Stimulated activated CD8-positive, alpha-beta memory T cell treated with anti-CD3 and anti-CD28 coated beads, Interleukin-12 subunit alpha, Interleukin-12 subunit beta, amount 100 ng/mL, for 24 hours (primary cell): ENCODE results near the gene AMBRA1.

ENCODE experiments used
- DNase-seq: peaks from one replicate; pipeline ENCODE4 v3.0.0-alpha.2; 2020; ENCODE audit errors: extremely low read depth

AMBRA1 gene

DNA sequence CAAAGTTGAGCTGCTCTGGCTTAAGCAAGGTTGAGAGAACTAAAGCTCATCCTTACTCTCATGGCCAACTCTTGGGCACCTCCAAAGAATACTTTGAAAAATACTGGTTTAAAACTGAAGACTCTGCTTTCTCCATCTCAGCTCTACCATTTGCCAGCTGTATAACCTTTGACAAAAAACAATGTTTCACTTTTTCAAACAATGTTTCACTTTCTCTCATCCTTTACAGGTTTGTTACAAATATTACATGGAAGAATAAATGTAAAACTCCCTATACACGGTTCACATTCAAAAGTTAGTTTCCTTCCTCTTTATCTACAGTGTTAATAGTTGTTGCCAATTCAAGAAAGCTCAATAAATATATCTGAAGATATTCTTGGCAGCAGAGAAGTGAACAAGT, 19.2 kb downstream of the AMBRA1 start:
- DNase-seq = no peak

DNA sequence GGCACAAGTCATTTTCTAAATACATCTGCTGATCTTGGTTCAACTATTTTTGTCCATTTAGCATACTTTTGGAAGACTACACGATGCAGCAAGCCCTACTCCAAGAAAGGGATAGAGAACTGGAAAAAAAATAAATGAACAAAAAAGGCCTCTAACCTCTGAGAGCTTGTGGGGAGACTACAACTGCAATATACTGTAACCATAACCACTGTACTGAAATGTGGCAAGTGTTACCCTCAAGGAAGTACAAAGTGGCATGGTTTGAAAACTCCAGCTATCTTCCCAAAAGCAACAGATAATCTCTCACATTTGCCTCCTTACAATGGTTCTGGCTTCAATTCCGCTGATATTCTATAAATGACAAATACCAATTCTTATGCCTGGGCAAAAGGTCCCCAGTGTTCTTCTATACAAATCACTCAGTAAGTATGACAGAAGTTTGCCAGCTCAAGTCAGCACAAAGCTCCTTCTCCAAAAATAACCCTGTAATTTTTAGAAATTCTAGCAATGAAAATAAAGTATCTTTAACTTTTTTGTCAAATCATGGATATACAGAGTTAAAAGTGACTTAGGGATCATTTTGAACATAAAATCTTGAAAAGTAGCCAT, 22.9 kb downstream of the AMBRA1 start:
- no peak for DNase-seq

DNA sequence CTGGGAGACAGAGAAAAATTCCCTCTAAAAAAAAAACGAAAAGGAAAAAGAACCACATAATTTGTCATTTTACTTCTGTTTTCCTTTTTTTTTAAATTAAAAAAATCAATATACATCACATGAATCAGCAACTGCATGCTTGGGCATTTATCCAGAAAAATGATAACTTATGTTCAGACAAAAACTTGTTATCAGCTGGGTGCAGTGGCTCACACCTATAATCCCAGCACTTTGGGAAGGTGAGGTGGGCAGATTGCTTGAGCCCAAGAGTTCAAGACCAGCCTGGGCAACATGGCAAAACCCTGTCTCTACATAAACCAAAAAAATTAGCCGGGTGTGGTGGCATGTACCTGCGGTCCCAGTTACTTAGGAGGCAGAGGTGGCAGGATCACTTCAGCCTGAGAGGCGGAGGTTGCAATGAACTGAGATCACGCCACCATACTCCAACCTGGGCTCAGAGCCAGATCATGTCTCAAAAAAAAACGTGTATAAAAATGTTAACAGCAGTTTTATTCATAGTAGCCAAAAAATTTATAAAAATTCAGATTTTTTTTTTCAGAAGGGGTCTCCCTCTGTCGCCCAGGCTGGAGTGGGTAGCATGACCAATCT, 28.5 kb downstream of the AMBRA1 start:
- no peak for DNase-seq

DNA sequence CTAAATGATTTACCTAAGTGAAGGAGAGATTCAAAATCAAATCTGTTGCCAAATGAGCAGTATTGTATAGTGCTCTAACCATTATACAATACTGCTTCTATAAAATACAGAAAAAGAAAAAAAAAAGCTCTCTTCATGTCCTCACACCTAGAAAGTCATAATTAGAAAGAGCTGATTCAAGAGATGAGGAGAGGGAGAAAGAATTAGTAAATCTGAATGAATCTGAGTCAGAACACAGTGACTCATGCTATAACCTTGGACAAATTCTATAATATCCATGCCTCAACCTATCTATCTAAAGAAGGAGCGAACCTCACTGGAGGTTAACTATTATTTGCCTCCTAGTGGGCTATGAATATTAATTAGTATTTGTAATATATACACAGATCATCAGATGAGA, 29.4 kb downstream of the AMBRA1 start:
- DNase-seq = no peak

DNA sequence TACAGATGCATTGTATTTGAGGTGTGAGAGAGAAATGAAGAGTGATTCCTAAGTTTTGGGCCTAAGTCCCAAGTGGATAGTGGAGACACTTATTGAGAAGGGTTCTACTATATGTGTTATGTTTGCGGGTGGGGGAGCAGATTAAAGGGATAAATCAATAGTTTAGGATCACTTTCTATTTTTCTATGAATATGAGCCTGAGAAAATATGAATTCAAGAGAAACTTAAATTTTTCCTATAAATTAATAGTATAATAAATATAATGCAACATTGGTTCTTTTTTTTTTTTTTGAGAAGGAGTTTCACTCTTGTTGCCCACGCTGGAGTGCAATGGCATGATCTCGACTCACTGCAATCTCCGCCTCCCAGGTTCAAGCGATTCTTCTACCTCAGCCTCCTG, 31.3 kb downstream of the AMBRA1 start:
- no peak for DNase-seq

DNA sequence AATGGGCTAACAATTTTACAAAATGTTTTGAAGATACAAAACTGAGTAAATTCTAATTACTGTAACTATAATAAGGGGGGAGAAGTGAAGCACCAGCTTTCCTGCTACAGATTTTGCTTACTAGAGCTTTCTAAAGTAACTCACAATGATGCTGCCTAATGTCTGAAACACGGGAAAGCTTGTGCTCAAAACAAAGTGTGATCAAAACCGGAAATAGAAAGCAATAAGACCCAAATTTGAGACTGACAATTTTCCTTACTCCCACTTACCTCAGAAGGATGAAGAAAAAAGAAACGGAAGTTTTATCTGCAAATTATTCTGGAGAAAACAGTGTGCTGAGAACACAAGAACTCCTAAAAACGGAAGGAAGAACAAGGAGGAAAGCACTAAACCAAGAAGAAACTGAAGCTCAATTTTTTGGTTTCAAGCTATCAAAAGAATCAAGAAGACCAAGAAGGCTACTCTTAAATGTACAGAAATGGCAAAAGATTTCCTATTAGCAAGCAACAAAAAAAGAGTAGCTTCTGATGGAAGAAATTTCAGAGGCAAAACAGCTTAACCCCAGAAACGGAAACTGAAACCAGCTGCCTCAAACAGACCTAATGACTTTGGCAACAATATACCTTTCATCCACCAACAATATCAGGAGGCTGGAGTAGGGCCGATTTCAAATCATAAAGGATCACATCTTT, 33.4 kb downstream of the AMBRA1 start:
- DNase-seq = no peak

DNA sequence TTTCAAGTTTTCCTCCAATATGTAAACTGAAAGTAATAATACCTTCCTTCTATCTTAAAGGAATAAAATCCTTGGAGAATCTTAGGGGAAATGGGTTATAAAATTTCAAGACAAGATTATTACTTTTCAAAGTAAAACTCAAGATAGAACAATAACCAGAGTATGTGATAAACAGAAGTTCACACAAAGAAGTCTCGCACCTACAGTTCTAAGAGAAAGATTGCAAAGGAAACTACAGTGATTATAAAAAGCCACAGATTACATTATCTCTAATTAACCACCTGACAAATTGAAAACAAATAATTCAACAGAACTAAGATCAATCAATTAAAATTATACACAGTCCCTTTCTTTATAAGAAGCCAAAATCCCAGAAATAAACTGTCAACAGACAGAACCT, 34.0 kb downstream of the AMBRA1 start:
- DNase-seq = no peak

DNA sequence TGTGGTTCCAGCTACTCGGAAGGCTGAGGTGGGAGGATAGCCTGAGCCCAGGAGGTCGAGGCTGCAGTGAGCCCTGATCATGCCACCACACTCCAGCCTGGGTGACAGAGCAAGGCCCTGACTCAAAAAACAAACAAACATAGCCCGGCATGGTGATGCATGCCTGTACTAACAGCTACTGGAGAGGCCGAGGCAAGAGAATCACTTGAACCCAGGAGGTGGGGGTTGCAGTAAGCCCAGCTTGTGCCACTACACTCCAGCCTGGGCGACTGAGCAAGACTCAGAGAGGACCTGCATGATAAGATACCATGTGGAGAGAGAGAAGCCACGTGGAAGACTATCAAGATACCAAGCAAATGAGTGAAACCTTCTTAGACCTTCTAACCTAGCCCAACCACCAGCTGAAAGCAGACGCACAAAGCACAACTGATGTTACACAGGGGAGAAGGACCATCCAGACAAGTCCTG, 36.1 kb downstream of the AMBRA1 start:
- no peak for DNase-seq

DNA sequence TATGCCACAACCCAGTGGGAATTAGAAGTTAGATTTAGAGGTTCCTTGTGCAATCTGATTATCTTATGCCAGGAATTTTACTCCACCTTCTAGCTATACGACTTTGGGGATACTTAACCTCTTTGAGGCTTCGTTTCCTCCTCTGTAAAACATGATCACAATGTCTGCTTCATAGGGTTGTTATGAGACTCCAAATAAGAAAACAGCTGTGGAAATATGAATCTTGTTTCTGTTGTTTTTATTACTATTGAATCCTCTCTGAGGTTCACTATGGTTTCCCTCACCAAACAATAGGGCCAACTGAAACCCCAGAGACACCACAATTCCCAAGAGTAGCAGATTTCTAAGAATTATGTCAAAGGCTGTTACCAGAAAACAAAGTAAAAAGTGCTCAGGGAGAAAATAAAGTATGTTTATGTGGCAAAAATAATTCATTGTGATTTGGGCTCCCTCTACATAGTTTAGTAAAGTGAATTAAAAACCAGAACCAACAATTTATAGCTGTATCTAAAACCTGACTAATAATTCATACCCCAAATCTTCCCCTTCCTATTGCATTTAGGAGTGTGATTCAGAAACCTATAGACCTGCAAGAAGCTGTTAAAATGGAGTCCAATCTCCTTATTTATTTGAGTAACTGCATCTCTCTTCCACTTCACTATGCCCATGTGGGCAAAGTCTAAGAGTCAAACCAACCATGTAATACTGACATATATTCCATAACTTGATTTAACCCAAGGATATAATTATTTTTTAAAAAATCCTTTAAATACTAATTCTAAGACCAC, 38.4 kb downstream of the AMBRA1 start:
- DNase-seq = no peak

DNA sequence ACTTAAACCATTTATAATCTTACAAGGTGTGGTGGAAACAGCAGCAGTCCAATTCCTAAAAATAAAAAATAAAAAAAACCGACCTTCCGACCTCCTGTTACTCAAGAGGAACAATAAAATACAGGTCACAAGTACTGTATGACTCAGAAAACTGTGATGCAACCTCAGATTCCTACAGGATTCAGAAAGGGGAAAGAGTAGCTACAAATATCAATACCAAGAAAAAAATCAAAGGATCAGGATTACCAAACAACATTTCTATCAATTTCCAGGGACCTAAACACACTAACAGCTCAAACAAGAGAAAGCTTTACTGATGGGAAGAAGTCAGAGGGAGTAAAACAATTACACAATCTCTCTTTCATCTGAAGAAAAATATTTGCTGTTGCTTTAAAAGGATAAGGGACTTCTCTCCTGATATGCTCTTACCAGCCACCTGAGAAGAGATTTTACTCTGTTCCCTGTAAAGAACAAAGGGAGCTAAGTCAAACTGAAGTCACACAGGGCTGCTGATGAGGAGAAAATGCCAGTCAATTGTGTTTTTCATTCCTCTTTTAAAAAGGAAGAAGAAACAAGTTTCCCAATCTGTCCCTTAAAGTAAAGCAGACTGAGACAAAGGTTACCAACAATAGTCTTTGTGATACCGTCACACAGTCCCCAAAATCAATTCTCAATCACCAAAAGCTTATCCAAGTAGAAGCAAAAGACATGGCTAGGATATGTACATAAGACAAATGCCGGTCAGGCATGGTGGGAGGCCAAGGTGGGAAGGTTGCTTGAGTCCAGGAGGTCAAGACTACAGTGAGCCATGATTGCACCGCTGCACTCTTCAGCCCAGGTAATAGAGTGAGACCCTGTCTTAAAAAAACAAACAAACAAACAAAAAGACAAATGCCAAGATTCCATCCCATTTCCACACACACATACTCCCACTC, 39.3 kb downstream of the AMBRA1 start:
- no peak for DNase-seq

DNA sequence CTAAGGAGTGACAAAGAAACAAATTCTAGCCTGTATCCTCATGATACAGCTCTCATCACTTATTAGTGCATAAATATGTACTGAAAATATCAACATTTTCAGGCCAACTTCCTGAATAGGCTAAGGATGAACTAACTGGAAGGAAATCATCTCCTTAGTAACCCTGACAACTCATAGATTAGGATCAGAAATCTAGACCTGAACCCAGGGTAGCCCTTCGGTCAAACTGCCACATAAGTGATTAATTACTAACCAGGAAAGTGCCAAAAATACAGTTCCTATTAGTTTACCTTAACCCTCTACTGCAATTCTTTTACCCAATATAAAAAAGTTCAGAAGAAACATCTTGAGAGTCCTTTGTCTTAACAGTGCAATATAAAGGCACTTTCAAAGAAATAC, 40.0 kb downstream of the AMBRA1 start:
- DNase-seq = no peak

DNA sequence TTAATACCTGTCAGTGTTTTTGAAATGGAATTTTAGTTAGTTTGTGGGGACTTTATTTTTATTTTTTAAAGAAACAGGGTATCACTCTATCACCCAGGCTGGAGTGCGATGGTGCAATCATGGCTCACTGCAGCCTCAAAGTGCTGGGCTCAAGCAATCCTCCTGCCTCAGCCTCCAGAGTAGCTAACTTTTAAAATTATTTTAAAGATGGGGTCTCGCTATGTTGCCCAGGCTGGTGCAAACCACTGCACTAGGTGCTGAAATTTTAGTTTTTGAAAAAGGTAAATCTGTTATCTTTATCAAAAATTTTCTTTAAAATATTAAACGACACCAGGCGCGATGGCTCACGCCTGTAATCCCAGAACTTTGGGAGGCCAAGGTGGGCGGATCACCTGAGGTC, 42.6 kb downstream of the AMBRA1 start:
- no peak for DNase-seq

DNA sequence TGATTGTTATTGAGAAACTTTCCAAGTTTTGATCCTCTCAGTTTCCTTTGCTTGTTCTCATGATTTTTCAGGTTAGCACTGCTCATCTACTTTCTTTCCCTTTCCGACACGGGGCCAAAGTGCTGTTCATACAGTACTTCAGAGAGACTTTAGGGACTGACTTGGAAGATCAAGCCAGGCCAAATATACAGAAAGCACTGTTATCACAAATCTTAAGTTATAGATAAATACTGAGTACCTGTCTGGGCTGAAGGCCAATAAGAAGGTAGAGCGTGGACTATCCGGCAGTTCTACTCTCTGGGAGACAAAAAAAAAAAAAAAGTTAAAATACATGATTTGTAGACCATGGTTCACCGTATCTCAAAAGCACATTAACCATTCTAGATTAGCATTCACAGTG, 46.2 kb downstream of the AMBRA1 start:
- no peak for DNase-seq

DNA sequence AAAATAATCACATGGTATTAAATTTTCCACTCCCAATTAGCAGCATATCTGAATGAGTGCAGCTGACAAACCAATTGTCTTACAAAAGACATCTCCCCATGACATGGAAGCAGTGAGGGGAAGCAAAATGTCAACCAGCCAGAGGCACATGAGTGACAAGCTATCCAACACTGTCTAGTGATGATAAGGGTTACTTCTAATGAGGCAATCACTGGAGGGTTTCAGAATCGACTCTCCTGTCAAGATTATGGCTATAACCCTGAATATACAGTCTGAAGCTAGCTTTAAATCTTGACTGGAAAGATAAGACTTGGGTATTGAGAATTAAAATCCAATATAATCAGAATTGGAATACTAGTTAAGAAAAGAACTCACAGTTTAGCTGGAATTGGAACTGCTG, 50.3 kb downstream of the AMBRA1 start:
- DNase-seq = no peak

DNA sequence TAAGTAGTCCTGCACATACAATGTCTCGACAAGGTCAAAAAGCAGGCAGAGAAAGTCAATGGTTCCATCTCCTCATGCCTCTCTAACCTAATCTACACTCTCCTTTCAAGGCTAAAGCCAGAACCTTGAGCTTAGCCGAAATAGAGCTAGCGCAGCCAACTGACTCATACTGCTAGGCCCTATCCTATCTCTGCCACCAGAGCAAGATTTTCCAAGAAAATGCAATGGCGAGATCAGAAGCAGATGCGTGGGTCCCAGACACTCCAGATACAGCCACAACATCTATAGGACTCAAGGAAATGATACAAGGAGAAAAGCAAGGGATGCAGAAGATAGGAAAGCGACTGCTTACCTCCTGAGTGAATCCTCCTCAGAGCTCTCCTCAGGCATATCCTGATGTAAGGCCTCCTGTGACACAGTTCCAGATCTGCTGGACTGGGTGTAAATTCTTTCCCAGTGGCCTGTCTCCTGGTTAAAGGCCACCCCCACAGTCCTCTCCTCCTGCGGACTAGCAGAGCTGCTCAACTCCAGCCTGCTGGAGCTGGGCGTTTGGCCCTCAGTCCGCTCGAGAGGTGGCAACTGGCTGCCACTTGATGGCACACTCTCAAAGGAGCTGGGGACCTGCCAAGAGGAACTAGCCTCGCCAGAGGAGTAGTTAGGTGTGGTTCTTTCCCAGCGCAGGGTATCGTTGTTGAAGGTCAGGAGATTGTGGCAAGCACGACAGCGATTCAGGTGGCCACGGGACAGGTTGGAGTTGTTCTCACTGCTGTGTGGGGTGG, 52.0 kb downstream of the AMBRA1 start:
- no peak for DNase-seq

DNA sequence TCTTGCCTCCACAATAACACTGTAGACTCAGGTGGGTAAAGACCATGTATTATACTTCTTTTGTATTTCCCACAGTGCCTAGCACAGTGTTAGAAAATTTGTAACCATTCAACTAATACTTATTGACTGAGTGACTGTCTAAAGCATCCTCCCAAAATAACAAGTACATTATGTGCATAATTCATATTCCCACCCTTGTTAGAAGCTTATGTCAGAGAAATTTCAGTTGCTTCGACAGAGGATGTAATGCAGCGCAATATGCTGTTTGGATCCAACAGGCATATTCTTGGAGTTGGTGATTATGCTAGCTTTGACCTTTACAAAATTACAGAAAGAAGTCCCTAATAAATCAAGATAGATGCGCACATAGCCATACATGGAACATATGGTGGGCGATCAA, 53.0 kb downstream of the AMBRA1 start:
- DNase-seq = no peak

DNA sequence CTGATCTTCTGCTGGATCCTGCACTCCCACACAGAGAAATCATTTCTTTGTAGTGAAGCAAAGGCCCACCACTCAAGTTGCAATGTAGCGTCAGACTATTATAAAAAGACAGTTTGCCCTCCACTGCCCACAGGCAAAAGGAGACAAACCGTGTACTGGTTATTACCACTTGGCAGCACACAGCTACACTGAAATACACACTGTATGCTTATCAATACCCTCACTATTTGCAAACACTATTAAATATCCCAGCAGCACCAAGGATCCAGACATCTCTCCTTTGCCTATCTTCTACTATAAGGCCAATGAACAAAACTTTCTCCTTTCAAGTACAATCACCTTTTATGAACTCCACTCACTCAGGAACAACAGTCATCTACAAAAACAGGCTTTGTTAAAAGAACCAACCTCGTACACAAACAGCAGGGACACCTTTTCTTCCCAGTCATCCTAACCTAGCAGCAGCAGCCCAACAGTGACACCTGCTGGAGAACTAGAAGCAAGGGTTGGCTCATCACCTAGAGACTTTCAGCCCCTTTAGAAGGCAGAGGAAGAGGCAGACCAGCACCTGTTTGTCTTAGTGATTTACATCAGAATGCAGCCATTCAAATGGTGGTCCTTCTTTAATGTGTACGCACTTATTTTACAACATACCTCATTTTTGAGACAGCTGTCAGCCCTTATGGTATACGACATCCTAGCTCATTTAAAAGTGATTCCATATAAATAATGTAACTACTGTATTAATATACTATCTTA, 56.1 kb downstream of the AMBRA1 start:
- no peak for DNase-seq

DNA sequence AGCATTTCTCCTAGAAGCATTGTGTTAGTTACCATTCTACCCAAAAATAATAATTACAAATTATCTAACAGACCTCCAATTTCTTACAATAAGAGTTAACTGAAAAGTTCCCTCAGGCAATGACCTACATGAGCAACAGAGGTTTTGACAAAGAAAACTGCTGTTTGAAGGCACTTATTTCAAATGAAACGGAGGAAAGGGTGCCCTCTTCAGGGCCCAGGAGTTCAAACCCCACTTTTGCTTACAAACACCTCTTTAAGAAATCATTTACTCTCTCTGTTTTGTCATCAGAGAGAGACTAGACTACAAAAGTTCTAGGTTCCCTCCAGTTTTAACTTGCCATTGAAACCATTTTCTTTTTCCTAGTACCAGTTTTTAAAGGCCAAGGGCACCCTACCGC, 56.7 kb downstream of the AMBRA1 start:
- DNase-seq = no peak

DNA sequence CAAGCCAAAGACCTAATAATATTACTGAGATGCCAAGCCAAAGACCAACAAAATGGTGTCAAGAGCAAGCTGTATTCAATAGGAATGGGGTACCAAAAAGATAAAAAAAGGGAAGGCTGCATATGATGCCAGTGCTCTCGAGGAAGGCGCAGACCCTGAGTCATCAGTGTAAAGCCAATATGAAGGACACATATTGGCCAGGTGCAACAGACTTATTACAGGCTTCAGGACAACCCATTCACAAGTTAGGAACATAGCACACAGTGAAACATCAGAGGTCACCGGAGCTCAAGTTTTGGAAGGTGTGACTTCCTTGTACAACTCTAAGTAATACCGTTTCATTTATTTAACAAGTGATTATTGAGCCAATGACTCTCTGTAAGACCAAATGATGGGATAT, 58.1 kb downstream of the AMBRA1 start:
- no peak for DNase-seq

DNA sequence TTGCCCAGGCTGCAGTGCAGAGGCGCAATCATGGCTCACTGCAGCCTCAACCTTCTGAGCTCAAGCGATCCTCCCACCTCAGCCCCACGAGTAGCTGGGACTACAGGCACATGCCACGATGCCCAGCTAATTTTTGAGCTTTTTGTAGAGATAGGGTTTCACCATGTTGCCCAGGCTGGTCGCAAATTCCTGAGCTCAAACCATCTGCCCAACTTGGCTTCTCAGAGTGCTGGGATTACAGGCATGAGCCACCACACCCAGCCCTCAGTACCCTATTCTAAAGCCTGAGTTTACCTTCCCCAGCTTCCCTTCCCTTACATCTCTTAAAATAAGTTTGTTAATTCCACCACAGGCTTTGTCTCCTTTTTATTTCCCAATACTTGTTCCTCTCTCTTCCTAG, 59.1 kb downstream of the AMBRA1 start:
- DNase-seq = no peak
